PC-9 (cell line): Measurements from ENCODE around the gene SCUBE2. TPM values are rescaled to one million over a fixed set of nuclear protein-coding genes. Genes with fewer than 3 reads are reported as not detected.

ENCODE experiments used
- BruUV-seq: library from RNA; stranded (reverse); fragments of 400-500 nt; replicated peaks from 2 replicates; lab custom pipeline; 2021; lab: Mats Ljungman, UMichigan
- CTCF ChIA-PET: fragments of 300-600 bp; sonication (Branson Sonifier 250); formaldehyde crosslinking; loops from one replicate; lab custom pipeline; 2022; ENCODE audit warnings: antibody characterized with exemption; lab: Charles Lee
- POLR2A ChIA-PET: fragments of 300-600 bp; sonication (Branson Sonifier 250); formaldehyde crosslinking; loops from one replicate; lab custom pipeline; 2022; ENCODE audit warnings: antibody characterized with exemption; ENCODE audit not compliant: unreplicated experiment; lab: Charles Lee
- DNase-seq, 2 experiments: peaks; one replicate each; pipeline versions ENCODE4 v3.0.0 to v3.0.0-alpha.2; 2015 to 2022; ENCODE audit warnings: mixed read lengths in 1 of 2
- H2AFZ ChIP-seq: fragments of 200-600 bp; sonication (generic); 2 replicates; pipeline ENCODE4 v1.8.1; 2017; ENCODE audit warnings: antibody characterized with exemption
- H3F3A ChIP-seq: fragments of 200-600 bp; sonication (generic); 2 replicates; pipeline ENCODE4 v1.8.1; 2017; ENCODE audit warnings: antibody characterized with exemption, mild to moderate bottlenecking, low read depth; ENCODE audit not compliant: insufficient read depth
- H3K27ac ChIP-seq: fragments of 200-600 bp; sonication (generic); 2 replicates; pipeline ENCODE4 v1.6.1; 2016; ENCODE audit warnings: mixed run types
- H3K27me3 ChIP-seq: fragments of 200-600 bp; sonication (generic); 2 replicates; pipeline ENCODE4 v1.6.1; 2016; ENCODE audit warnings: low read depth, mixed run types; ENCODE audit not compliant: insufficient read depth
- H3K36me3 ChIP-seq: fragments of 200-600 bp; sonication (generic); 2 replicates; pipeline ENCODE4 v1.6.1; 2016; ENCODE audit warnings: low read depth, mixed run types
- H3K4me1 ChIP-seq: fragments of 200-600 bp; sonication (generic); replicated peaks from 2 replicates; pipeline ENCODE4 v1.6.1; 2016; ENCODE audit warnings: mixed run types; ENCODE audit not compliant: insufficient read depth
- H3K4me2 ChIP-seq: fragments of 200-600 bp; sonication (generic); 2 replicates; pipeline ENCODE4 v1.6.1; 2017; ENCODE audit warnings: mixed run types
- H3K4me3 ChIP-seq: fragments of 200-600 bp; sonication (generic); 2 replicates; pipeline ENCODE4 v1.6.1; 2016; ENCODE audit warnings: mixed run types
- H3K79me2 ChIP-seq: fragments of 200-600 bp; sonication (generic); 2 replicates; pipeline ENCODE4 v1.6.1; 2017; ENCODE audit warnings: low read depth, mixed run types
- H3K9me2 ChIP-seq: fragments of 200-600 bp; sonication (generic); 2 replicates; pipeline ENCODE4 v1.8.1; 2017; ENCODE audit warnings: mild to moderate bottlenecking; ENCODE audit not compliant: insufficient read depth
- H3K9me3 ChIP-seq: fragments of 200-600 bp; sonication (generic); 2 replicates; pipeline ENCODE4 v1.8.1; 2016; ENCODE audit warnings: low read depth; ENCODE audit not compliant: insufficient read depth
- H4K20me1 ChIP-seq: fragments of 200-600 bp; sonication (generic); 2 replicates; pipeline ENCODE4 v1.8.1; 2017; ENCODE audit not compliant: insufficient read depth
- EZH2 ChIP-seq: fragments of 200-600 bp; sonication (generic); IDR thresholded peaks from 2 replicates; pipeline ENCODE4 v1.8.0; 2017; ENCODE audit warnings: antibody characterized with exemption, low read depth
- intact Hi-C: fragments of 100-400 bp; cut with micrococcal nuclease; formaldehyde crosslinking; loops from one replicate; pipeline ENCODE4 v1.10.0; 2022; ENCODE audit not compliant: unreplicated experiment
- total RNA-seq: library from RNA; stranded (reverse); gene quantifications from 2 replicates; pipeline ENCODE4 v1.2.3, GENCODE V29; 2021
- TF ChIP-seq, protein P1 (sequence below): fragments of 200-600 bp; sonication (generic); conservative IDR thresholded peaks from 2 replicates; pipeline ENCODE4 v1.6.1; 2017; ENCODE audit warnings: mixed run types, antibody characterized with exemption, mild to moderate bottlenecking, moderate library complexity

The SCUBE2 gene
- total RNA-seq, 1 experiment from 2014 or later, result not detected

DNA sequence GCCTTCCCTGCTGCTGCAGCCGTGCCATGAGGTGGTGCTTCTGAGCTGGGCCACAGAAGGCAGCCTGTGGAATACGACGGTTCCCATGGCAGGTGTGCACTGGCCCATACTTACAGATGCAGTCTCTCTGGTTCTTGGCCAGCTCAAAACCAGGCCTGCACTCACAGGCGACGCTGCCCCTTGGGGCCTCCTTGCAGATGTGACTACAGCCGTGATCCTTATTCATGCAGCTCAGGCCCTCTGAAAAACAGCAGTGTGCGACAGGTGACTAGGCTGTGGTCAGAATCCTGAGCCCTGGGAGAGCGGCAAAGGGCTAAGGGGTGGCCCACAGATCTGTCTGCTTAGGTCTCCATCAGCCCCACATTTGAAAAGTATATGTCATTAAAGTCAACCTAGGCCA is 22.1 kb downstream of the SCUBE2 start:
- Histone ChIP-seq H3K36me3 (no peaks in the 10 kb centered on the region), H3K27me3 (no peaks in the 10 kb centered on the region), H3K4me2 (no peak overlapping the region), H3K79me2 (no peaks in the 10 kb centered on the region), H3K27ac (no peak overlapping the region), H3K9me3 (no peaks in the 10 kb centered on the region), H4K20me1 (no peaks in the 10 kb centered on the region), H3K4me1 (no peaks in the 10 kb centered on the region), H3K9me2 (no peaks in the 10 kb centered on the region), H3F3A (no peaks in the 10 kb centered on the region), H2AFZ (no peak overlapping the region), H3K4me3 (no peak overlapping the region)
- no peak for TF ChIP-seq EZH2
- TF ChIP-seq, protein P1, sequence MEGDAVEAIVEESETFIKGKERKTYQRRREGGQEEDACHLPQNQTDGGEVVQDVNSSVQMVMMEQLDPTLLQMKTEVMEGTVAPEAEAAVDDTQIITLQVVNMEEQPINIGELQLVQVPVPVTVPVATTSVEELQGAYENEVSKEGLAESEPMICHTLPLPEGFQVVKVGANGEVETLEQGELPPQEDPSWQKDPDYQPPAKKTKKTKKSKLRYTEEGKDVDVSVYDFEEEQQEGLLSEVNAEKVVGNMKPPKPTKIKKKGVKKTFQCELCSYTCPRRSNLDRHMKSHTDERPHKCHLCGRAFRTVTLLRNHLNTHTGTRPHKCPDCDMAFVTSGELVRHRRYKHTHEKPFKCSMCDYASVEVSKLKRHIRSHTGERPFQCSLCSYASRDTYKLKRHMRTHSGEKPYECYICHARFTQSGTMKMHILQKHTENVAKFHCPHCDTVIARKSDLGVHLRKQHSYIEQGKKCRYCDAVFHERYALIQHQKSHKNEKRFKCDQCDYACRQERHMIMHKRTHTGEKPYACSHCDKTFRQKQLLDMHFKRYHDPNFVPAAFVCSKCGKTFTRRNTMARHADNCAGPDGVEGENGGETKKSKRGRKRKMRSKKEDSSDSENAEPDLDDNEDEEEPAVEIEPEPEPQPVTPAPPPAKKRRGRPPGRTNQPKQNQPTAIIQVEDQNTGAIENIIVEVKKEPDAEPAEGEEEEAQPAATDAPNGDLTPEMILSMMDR, result no peak
- no TSS peak for BruUV-seq
- DNase-seq, result no peak
- POLR2A ChIA-PET, result no interaction called here
- intact Hi-C loops, result no loop called here
- CTCF ChIA-PET, result no interaction called here

DNA sequence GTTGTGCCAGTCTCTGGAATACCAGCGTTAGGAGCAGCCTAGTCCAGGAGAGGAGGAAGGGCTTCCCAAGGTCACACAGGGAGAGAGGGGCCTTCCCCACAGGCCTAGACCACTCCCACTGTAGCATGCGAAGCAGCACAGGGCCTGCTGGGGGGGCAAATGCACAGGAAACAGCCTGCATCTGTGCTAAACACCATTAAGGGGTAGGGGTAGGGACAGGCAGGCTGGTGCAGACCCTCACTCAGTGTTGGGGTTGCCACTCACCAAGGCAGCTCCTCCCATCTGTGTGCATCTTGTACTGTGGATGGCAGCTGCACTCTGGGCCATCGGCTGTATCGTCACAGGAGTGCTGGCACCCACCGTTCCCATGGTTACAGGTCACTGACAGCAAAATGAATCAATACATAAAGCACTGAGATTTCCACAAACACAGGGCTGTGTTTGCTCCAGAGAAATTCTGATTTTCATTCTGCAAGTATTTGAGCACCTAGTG is 24.9 kb downstream of the SCUBE2 start:
- H3K9me3 ChIP-seq, result no peaks in the 10 kb centered on the region
- ChIA-PET POLR2A (no interaction called here), CTCF (no interaction called here)
- no peak for DNase-seq
- BruUV-seq, result no TSS peak
- intact Hi-C loops, result no loop called here
- H3F3A ChIP-seq, result no peaks in the 10 kb centered on the region
- no peak for TF ChIP-seq EZH2
- TF ChIP-seq, protein P1, result no peak
- no peak overlapping the region for H3K27ac ChIP-seq
- H3K79me2 ChIP-seq, result no peaks in the 10 kb centered on the region
- H3K36me3 ChIP-seq, result no peaks in the 10 kb centered on the region
- no peaks in the 10 kb centered on the region for H3K27me3 ChIP-seq
- H3K4me2 ChIP-seq, result no peak overlapping the region
- no peaks in the 10 kb centered on the region for H3K4me1 ChIP-seq
- H2AFZ ChIP-seq, result no peak overlapping the region
- no peaks in the 10 kb centered on the region for H4K20me1 ChIP-seq
- H3K4me3 ChIP-seq, result no peak overlapping the region
- no peaks in the 10 kb centered on the region for H3K9me2 ChIP-seq

GRCh38 chr11:9065607-9066432 is 25.6 kb downstream of the SCUBE2 start:
- Histone ChIP-seq H3K4me1 (no peaks in the 10 kb centered on the region), H2AFZ (no peak overlapping the region), H3K36me3 (no peaks in the 10 kb centered on the region), H4K20me1 (no peaks in the 10 kb centered on the region), H3K27me3 (no peaks in the 10 kb centered on the region), H3K79me2 (no peaks in the 10 kb centered on the region), H3K4me2 (no peak overlapping the region), H3K9me2 (no peaks in the 10 kb centered on the region), H3K27ac (no peak overlapping the region), H3K9me3 (no peaks in the 10 kb centered on the region), H3K4me3 (no peak overlapping the region), H3F3A (no peaks in the 10 kb centered on the region)
- intact Hi-C loops, result no loop called here
- ChIA-PET POLR2A (no interaction called here), CTCF (no interaction called here)
- TF ChIP-seq EZH2, result no peak
- TF ChIP-seq, protein P1, result no peak
- no peak for DNase-seq
- BruUV-seq, result no TSS peak
